Measurements from ENCODE around the gene IGF2BP1.

IGF2BP1 gene

GRCh38 chr17:48997103-48997826 is at the start of gene IGF2BP1:
Gene IGF2BP1, plus strand, starts transcription at chr17:48997385. Its CDS starts 361 bp downstream, at chr17:48997746.
- no peak for DNase-seq (ENCODE audit: low spot score)

GRCh38 chr17:48951572-48951971 is 45.6 kb upstream of the IGF2BP1 start:
- no peak for DNase-seq (ENCODE audit: low spot score)

- DNase-seq (ENCODE audit: low spot score): no peak
Measured at GRCh38 chr17:48952904-48953303, 44.3 kb upstream of the IGF2BP1 start.

- no peak for DNase-seq (ENCODE audit: low spot score)
Measured at GRCh38 chr17:48954300-48954755, 42.9 kb upstream of the IGF2BP1 start.

- DNase-seq (ENCODE audit: low spot score): no peak
Measured at GRCh38 chr17:48960834-48961515, 36.2 kb upstream of the IGF2BP1 start.

GRCh38 chr17:48961516-48962233 is 35.5 kb upstream of the IGF2BP1 start:
- no peak for DNase-seq (ENCODE audit: low spot score)

GRCh38 chr17:48970224-48970623 is 27.0 kb upstream of the IGF2BP1 start:
- no peak for DNase-seq (ENCODE audit: low spot score)

- no peak for DNase-seq (ENCODE audit: low spot score)
Measured at GRCh38 chr17:48970865-48971687, 26.1 kb upstream of the IGF2BP1 start.

- DNase-seq (ENCODE audit: low spot score): no peak
Measured at GRCh38 chr17:48972749-48973097, 24.5 kb upstream of the IGF2BP1 start.

- no peak for DNase-seq (ENCODE audit: low spot score)
Measured at GRCh38 chr17:48973806-48974205, 23.4 kb upstream of the IGF2BP1 start.

GRCh38 chr17:48981927-48982539 is 15.2 kb upstream of the IGF2BP1 start:
- DNase-seq (ENCODE audit: low spot score): no peak

- no peak for DNase-seq (ENCODE audit: low spot score)
Measured at GRCh38 chr17:48985436-48986245, 11.5 kb upstream of the IGF2BP1 start.

- DNase-seq (ENCODE audit: low spot score): no peak
Measured at GRCh38 chr17:48989100-48989499, 8.1 kb upstream of the IGF2BP1 start.

- no peak for DNase-seq (ENCODE audit: low spot score)
Measured at GRCh38 chr17:48990882-48991357, 6.3 kb upstream of the IGF2BP1 start.

GRCh38 chr17:48992444-48992843 is 4.7 kb upstream of the IGF2BP1 start:
- no peak for DNase-seq (ENCODE audit: low spot score)

GRCh38 chr17:48993305-48993704 is 3.9 kb upstream of the IGF2BP1 start:
- DNase-seq (ENCODE audit: low spot score): no peak

- DNase-seq (ENCODE audit: low spot score): no peak
Measured at GRCh38 chr17:48993951-48994350, 3.2 kb upstream of the IGF2BP1 start.

- no peak for DNase-seq (ENCODE audit: low spot score)
Measured at GRCh38 chr17:48994549-48995303, 2.5 kb upstream of the IGF2BP1 start.

GRCh38 chr17:48995304-48995973 is 1.7 kb upstream of the IGF2BP1 start:
- DNase-seq (ENCODE audit: low spot score): no peak
